Measurements from ENCODE around the gene TOM1.

DNA sequence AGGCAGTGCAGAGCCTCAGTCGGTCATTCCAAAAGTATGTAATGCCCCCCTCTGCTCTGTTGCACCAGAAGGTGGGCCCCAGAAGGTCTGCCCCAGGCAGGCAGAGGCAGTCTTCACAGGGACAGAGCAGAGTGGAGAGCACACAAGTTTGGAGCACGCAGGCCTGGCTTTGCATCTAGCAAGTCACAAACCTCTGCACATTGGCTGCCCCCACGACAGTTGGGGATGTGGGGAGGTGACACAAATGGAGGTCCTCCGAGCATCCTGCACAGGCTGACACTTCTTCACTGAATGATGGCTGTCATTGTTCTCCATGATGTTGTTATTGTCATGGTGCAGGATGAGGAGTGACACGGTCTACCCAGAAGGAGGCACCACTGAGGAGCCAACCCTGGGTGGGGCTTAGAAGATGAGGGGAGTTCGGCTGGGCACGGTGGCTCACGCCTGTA is 11.9 kb downstream of the TOM1 start:
- TF ChIP-seq, protein P1, sequence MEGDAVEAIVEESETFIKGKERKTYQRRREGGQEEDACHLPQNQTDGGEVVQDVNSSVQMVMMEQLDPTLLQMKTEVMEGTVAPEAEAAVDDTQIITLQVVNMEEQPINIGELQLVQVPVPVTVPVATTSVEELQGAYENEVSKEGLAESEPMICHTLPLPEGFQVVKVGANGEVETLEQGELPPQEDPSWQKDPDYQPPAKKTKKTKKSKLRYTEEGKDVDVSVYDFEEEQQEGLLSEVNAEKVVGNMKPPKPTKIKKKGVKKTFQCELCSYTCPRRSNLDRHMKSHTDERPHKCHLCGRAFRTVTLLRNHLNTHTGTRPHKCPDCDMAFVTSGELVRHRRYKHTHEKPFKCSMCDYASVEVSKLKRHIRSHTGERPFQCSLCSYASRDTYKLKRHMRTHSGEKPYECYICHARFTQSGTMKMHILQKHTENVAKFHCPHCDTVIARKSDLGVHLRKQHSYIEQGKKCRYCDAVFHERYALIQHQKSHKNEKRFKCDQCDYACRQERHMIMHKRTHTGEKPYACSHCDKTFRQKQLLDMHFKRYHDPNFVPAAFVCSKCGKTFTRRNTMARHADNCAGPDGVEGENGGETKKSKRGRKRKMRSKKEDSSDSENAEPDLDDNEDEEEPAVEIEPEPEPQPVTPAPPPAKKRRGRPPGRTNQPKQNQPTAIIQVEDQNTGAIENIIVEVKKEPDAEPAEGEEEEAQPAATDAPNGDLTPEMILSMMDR (IDR thresholded peaks at IDR 0.05): no peak
- no peak for TF ChIP-seq POLR2A (IDR thresholded peaks at IDR 0.05)
- TF ChIP-seq POLR2AphosphoS5 (IDR thresholded peaks at IDR 0.05): no peak

All from upper lobe of left lung (tissue), 4 donors.